Effector memory CD4-positive, alpha-beta T cell (primary cell): ENCODE measurements around the gene ETV3.
"Not testable (repeated sequence)": the region's sequence is repeated elsewhere in the genome, so short reads cannot be mapped to it uniquely, and the experiment has no call there.

Source experiments
- DNase-seq, 3 donors: peaks; one replicate each; pipeline ENCODE4 v3.0.0-alpha.2; 2020
- H3K27ac ChIP-seq: 2 replicates; pipeline ENCODE4 v1.7.0; 2013; ENCODE audit warnings: mild to moderate bottlenecking, low read length, moderate library complexity; ENCODE audit not compliant: insufficient read depth, poor library complexity, severe bottlenecking
- H3K27me3 ChIP-seq: replicated peaks from 2 replicates; pipeline ENCODE4 v1.7.0; 2013; ENCODE audit warnings: mild to moderate bottlenecking, low read length; ENCODE audit not compliant: insufficient read depth, control insufficient read depth, poor library complexity, severe bottlenecking
- H3K36me3 ChIP-seq: 2 replicates; pipeline ENCODE4 v1.7.0; 2013; ENCODE audit warnings: mild to moderate bottlenecking, low read length, moderate library complexity; ENCODE audit not compliant: control insufficient read depth, insufficient read depth
- H3K4me1 ChIP-seq: 2 replicates; pipeline ENCODE4 v1.7.0; 2013; ENCODE audit warnings: low read length, mild to moderate bottlenecking; ENCODE audit not compliant: control insufficient read depth, insufficient read depth, poor library complexity, severe bottlenecking
- H3K4me3 ChIP-seq: 2 replicates; pipeline ENCODE4 v1.7.0; 2013; ENCODE audit warnings: low read length, low read depth, mild to moderate bottlenecking; ENCODE audit not compliant: insufficient read depth, poor library complexity, severe bottlenecking
- H3K9me3 ChIP-seq: 2 replicates; pipeline ENCODE4 v1.7.0; 2013; ENCODE audit warnings: mild to moderate bottlenecking, low read length, moderate library complexity; ENCODE audit not compliant: control insufficient read depth

Gene ETV3

DNA sequence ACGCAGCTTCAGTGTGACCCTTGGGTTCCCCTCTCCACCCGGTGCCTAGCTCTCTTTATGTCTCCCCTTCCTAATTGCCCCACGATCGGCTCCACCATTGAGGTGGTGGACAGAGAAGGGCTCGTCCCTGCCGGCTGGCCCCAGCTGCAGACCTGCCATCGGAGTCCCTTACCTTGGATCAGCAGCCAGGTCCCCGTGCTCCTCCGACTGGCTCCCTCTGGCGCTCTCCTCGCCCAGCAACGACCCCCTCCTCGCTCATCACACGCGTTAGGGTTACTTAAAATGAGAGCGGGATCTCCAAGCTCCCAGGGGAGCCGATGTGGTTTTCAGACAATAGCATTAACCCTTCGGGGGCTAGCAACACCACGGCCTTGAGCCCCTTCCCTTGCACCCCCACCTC, 30.5 kb downstream of the ETV3 start:
- no peak for DNase-seq
- Histone ChIP-seq H3K4me1 (no peaks in the 10 kb centered on the region), H3K36me3 (no peaks in the 10 kb centered on the region), H3K4me3 (no peak overlapping the region), H3K27me3 (peaks cover 4% of the 10 kb centered on the region), H3K27ac (no peak overlapping the region), H3K9me3 (no peaks in the 10 kb centered on the region)

GRCh38 chr1:157106813-157107189, 31.4 kb downstream of the ETV3 start:
- no peak for DNase-seq
- H3K27me3 ChIP-seq = peaks cover 4% of the 10 kb centered on the region
- no peaks in the 10 kb centered on the region for H3K36me3 ChIP-seq
- no peak overlapping the region for H3K27ac ChIP-seq
- H3K4me1 ChIP-seq = no peaks in the 10 kb centered on the region
- no peaks in the 10 kb centered on the region for H3K9me3 ChIP-seq
- no peak overlapping the region for H3K4me3 ChIP-seq

DNA sequence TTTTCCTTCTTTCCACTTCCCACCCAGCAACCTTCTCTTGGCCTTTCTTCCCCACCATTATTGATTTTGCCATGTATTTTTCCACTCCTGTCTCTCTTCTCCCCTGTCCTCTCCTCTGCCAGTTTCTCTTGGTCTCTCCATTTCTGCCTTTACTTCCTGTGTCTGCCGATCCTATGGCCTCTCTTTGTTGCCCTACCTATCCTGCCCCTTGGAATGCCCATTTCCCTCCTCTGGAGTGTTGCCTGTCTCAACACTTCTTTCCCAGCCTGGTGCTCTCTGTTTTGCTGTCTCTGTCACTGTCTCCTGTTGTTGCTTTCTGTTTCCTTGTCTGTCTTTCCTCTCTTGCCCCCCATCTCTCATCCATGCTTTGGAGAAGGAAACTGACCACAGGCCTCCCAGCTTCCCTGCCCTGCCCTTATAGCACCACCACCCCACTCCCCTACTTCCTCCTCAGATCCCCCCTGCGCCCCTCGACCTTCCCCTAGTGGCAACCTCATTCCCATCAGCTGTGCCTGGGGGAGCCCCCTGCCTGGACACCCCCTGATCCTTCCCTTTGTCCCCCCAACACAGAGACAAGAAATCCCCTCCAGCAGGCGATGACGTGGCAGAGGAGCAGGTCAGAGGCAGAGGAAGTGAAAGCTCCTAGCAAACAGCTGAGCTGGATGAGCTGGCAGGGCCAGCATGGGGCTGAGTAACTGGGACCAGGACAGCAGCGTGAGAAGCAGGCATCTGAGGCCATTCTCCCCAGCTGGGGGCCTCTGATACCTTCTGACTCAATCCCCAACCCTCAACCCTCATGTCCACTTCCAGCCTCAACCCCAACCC, 32.0 kb downstream of the ETV3 start:
- Histone ChIP-seq H3K4me1 (no peaks in the 10 kb centered on the region), H3K27me3 (peaks cover 4% of the 10 kb centered on the region), H3K36me3 (no peaks in the 10 kb centered on the region), H3K4me3 (no peak overlapping the region), H3K27ac (no peak overlapping the region), H3K9me3 (no peaks in the 10 kb centered on the region)
- DNase-seq = no peak

GRCh38 chr1:157105298-157105987, 32.8 kb downstream of the ETV3 start:
- Histone ChIP-seq H3K27me3 (peaks cover 4% of the 10 kb centered on the region), H3K9me3 (no peaks in the 10 kb centered on the region), H3K36me3 (no peaks in the 10 kb centered on the region), H3K4me1 (no peaks in the 10 kb centered on the region), H3K27ac (no peak overlapping the region), H3K4me3 (no peak overlapping the region)
- no peak for DNase-seq

DNA sequence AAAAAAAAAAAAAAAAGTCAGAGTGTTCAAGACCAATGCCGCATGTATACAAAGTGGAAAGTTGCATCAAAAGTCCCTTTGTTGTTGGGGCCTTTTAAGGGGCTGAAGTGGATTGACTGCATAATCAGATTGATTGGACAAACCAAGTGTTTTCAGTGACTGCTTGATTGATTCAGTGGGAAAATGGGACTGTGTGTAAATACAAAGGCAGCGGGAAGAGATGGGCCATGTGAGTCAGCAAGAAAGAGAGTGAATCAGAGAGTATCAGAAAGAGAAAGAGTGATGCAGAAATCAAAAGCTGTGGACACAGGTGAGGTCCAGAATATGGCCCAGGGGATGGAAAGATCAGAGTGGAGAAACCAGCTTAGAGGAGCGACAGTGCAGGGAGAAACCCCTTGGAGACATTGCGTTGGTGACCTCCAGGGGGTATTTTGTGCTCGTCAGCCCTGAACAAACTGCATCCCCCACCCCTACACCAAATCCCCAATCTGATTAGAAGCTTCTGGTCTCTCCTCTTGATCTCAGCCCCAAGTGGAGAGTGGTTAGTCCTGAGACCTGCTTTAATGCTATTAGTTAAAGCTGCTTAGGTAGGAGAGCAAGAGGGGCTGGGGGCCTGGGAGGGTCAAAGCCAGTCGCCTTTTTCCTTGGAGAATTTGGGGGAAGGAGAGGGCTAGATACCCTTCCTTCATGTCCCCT, 33.4 kb downstream of the ETV3 start:
- H3K27me3 ChIP-seq = peaks cover 4% of the 10 kb centered on the region
- no peak for DNase-seq
- H3K4me1 ChIP-seq = no peaks in the 10 kb centered on the region
- H3K9me3 ChIP-seq = no peaks in the 10 kb centered on the region
- no peaks in the 10 kb centered on the region for H3K36me3 ChIP-seq
- H3K4me3 ChIP-seq = no peak overlapping the region
- no peak overlapping the region for H3K27ac ChIP-seq

GRCh38 chr1:157103268-157103667, 34.9 kb downstream of the ETV3 start:
- no peak for DNase-seq

DNA sequence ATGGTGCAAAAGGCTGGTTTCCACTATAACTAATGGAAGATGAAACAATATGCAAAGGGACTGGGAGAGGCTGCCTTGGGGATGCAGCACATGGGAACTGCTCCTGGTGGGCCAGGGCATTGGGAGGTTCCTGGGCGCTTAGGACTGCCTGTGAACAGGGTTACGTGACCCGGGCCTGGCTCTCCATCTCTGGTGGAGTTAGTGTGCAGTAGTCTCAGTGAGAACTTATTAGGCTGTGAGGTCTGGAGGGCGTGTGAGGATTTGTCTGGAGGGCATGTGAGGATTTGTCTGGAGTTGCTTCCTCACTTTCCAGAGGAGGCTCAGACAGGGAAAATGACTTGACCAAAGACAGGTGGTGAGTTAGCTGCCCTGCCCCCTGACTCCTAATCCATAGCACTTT, 37.0 kb downstream of the ETV3 start:
- H3K9me3 ChIP-seq = no peaks in the 10 kb centered on the region
- H3K4me1 ChIP-seq = no peaks in the 10 kb centered on the region
- H3K36me3 ChIP-seq = no peaks in the 10 kb centered on the region
- H3K4me3 ChIP-seq = no peak overlapping the region
- no peak for DNase-seq
- no peaks in the 10 kb centered on the region for H3K27me3 ChIP-seq
- no peak overlapping the region for H3K27ac ChIP-seq

More at GRCh38 chr1:157103268-157103667, 34.9 kb downstream of the ETV3 start:
- Histone ChIP-seq H3K4me3 (no peak overlapping the region), H3K27me3 (peaks cover 4% of the 10 kb centered on the region), H3K9me3 (no peaks in the 10 kb centered on the region), H3K36me3 (no peaks in the 10 kb centered on the region), H3K27ac (no peak overlapping the region), H3K4me1 (no peaks in the 10 kb centered on the region)

- no peaks in the 10 kb centered on the region for H3K27me3 ChIP-seq
- H3K4me1 ChIP-seq = no peaks in the 10 kb centered on the region
- H3K9me3 ChIP-seq = no peaks in the 10 kb centered on the region
- H3K36me3 ChIP-seq = no peaks in the 10 kb centered on the region
- no peak for DNase-seq
- H3K27ac ChIP-seq = no peak within 1 kb of the TSS
- H3K4me3 ChIP-seq = no peak within 1 kb of the TSS
Observed at GRCh38 chr1:157099633-157100009, 38.6 kb downstream of the ETV3 start, which contains the start of gene ETV3L. TSS of gene ETV3L (minus strand) at chr1:157099808. CDS start at chr1:157099523, 285 bp downstream.

DNA sequence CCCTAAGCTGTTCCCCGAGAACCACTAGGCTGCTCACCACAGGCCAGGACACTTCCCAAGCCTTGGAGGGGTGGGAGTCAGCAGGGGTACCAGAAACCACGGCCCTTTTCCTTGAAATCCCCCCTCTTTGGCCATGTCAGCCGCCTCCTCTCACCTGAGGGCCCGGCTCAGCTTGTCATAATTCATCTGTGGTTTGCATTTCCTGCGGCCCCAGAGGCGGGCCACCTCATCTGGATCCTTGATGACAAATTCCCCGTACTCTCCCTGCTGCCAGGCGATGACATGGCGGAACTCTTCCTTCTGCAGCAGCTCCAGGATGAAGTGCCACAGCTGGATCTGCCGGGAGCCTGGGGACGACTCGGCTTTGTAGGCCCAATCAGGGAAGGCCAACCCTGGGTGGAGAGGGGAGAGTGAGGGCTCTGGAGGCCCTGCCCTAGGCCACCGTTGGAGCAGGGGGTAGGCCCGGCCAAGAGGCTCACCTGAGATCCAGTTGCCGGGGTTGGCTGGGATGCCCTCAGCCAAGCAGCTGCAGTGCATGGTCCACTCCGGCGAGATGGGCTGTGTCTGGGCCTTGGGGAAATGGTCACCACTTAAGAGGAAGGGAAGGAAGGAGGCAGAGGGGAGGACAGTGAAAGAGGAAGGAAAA, 39.1 kb downstream of the ETV3 start:
- H3K9me3 ChIP-seq, DNase-seq, H3K36me3 ChIP-seq, H3K4me3 ChIP-seq, H3K27ac ChIP-seq, H3K4me1 ChIP-seq, H3K27me3 ChIP-seq: not testable (repeated sequence)
